Measurements from ENCODE around the gene SLIT1. TPM values are rescaled to one million over a fixed set of nuclear protein-coding genes. Genes with fewer than 3 reads are reported as not detected.

The SLIT1 gene
- total RNA-seq (2022) (0.41 and 0.42 TPM in 2 replicates), Bru-seq, nascent RNA (percentile 19 among the genes with signal in this experiment), BruChase-seq, experiment 1, labeled RNA remaining after a 2-hour chase (percentile 19 among the genes with signal in this experiment), BruChase-seq, experiment 2, labeled RNA remaining after a 6-hour chase (percentile 20 among the genes with signal in this experiment)
- long read RNA-seq, full-length matches to known transcripts: 1 of 3 reads
- long read RNA-seq, partial matches to known transcripts: 1 of 3 reads
- long read RNA-seq, other reads (novel, unspliced or antisense): 1 of 3 reads

GRCh38 chr10:97185326-97186058, at the start of gene SLIT1:
TSS of gene SLIT1 (minus strand) at chr10:97185959. CDS start at chr10:97185674, 285 bp downstream.
- DNase-seq: peak in 1 of 2 experiments; percentile 63
- peaks cover 7% of the 10 kb centered on the region for H3K4me1 Mint-ChIP-seq (ENCODE audit: low read depth, unreplicated experiment)
- POLR2A ChIA-PET: no interaction called here
- no TSS peak for BruUV-seq (replicated peaks)
- Histone ChIP-seq H3K9me3 (no peaks in the 10 kb centered on the region), H3K27me3 (replicated peaks; ENCODE audit: control insufficient read depth, insufficient read depth, low read length) (no peaks in the 10 kb centered on the region), H3K36me3 (ENCODE audit: control insufficient read depth, insufficient read depth, low read length) (no peaks in the 10 kb centered on the region), H3K4me1 (peaks cover 6% of the 10 kb centered on the region; the same call in 1 of the 2 replicates), H3K4me3 (ENCODE audit: low read depth, low read length) (peak within 1 kb of the TSS; percentile 44)
- H3K36me3 Mint-ChIP-seq (ENCODE audit: insufficient read depth, unreplicated experiment): no peaks in the 10 kb centered on the region
- no peaks in the 10 kb centered on the region for H3K9me3 Mint-ChIP-seq (ENCODE audit: unreplicated experiment)
- peaks cover 24% of the 10 kb centered on the region for H3K27me3 Mint-ChIP-seq (ENCODE audit: insufficient read depth, unreplicated experiment)
- no peak within 1 kb of the TSS for H3K27ac Mint-ChIP-seq (ENCODE audit: unreplicated experiment)
- CTCF ChIA-PET: interaction anchor here (2.0 kb wide), 1 partner anchor 23 kb away, joined by 4 read pairs; no protein-coding TSS in a partner anchor
- peak within 1 kb of the TSS; percentile 71 for H3K4me3 Mint-ChIP-seq (ENCODE audit: unreplicated experiment)
- intact Hi-C loops (cut with micrococcal nuclease; ENCODE audit: unreplicated experiment): no loop called here
- peak in 1 of 2 experiments; percentile 16 for TF ChIP-seq CTCF (IDR thresholded peaks at IDR 0.05; ENCODE audit: insufficient read depth in 1 of 2, low read depth in 1 of 2, low read length in 1 of 2, severe bottlenecking in 1 of 2, unreplicated experiment in 1 of 2)

- Mint-ChIP-seq H3K4me1 (ENCODE audit: low read depth, unreplicated experiment) (no peaks in the 10 kb centered on the region), H3K4me3 (ENCODE audit: unreplicated experiment) (no peak overlapping the region), H3K36me3 (ENCODE audit: insufficient read depth, unreplicated experiment) (peaks cover 6% of the 10 kb centered on the region), H3K27me3 (ENCODE audit: insufficient read depth, unreplicated experiment) (no peaks in the 10 kb centered on the region), H3K27ac (ENCODE audit: unreplicated experiment) (no peak overlapping the region), H3K9me3 (ENCODE audit: unreplicated experiment) (no peaks in the 10 kb centered on the region)
- Histone ChIP-seq H3K4me1 (no peaks in the 10 kb centered on the region), H3K27me3 (replicated peaks; ENCODE audit: control insufficient read depth, insufficient read depth, low read length) (no peaks in the 10 kb centered on the region), H3K9me3 (no peaks in the 10 kb centered on the region), H3K4me3 (ENCODE audit: low read depth, low read length) (no peak overlapping the region), H3K36me3 (ENCODE audit: control insufficient read depth, insufficient read depth, low read length) (no peaks in the 10 kb centered on the region)
- POLR2A ChIA-PET: no interaction called here
- intact Hi-C loops (cut with micrococcal nuclease; ENCODE audit: unreplicated experiment): no loop called here
- no peak for TF ChIP-seq CTCF (IDR thresholded peaks at IDR 0.05; ENCODE audit: insufficient read depth in 1 of 2, low read depth in 1 of 2, low read length in 1 of 2, severe bottlenecking in 1 of 2, unreplicated experiment in 1 of 2)
- no peak for DNase-seq
- CTCF ChIA-PET: interaction anchor here (1.0 to 2.5 kb wide), 2 partner anchors 162 to 198 kb away, joined by 3 to 13 read pairs; no protein-coding TSS in a partner anchor
- BruUV-seq (replicated peaks): no TSS peak
Measured at GRCh38 chr10:97235353-97235752, 49.6 kb upstream of the SLIT1 start.

- H3K4me3 ChIP-seq (ENCODE audit: low read depth, low read length): no peak overlapping the region
- H3K36me3 Mint-ChIP-seq (ENCODE audit: insufficient read depth, unreplicated experiment): peaks cover 6% of the 10 kb centered on the region
- no peak overlapping the region for H3K4me3 Mint-ChIP-seq (ENCODE audit: unreplicated experiment)
- intact Hi-C loops (cut with micrococcal nuclease; ENCODE audit: unreplicated experiment): loop anchor here (5.0 kb wide), 1 partner anchor 162 kb away; no protein-coding TSS in a partner anchor
- no peaks in the 10 kb centered on the region for H3K4me1 Mint-ChIP-seq (ENCODE audit: low read depth, unreplicated experiment)
- no peaks in the 10 kb centered on the region for H3K36me3 ChIP-seq (ENCODE audit: control insufficient read depth, insufficient read depth, low read length)
- no peaks in the 10 kb centered on the region for H3K9me3 Mint-ChIP-seq (ENCODE audit: unreplicated experiment)
- CTCF ChIA-PET: interaction anchor here (0.6 to 2.5 kb wide), 2 partner anchors 162 to 199 kb away, joined by 6 to 13 read pairs; no protein-coding TSS in a partner anchor
- no peaks in the 10 kb centered on the region for H3K9me3 ChIP-seq
- POLR2A ChIA-PET: no interaction called here
- peak; percentile 58 to 66 for TF ChIP-seq CTCF (IDR thresholded peaks at IDR 0.05; ENCODE audit: insufficient read depth in 1 of 2, low read depth in 1 of 2, low read length in 1 of 2, severe bottlenecking in 1 of 2, unreplicated experiment in 1 of 2)
- DNase-seq: peak in 1 of 2 experiments; percentile 42
- H3K27me3 ChIP-seq (replicated peaks; ENCODE audit: control insufficient read depth, insufficient read depth, low read length): no peaks in the 10 kb centered on the region
- no peaks in the 10 kb centered on the region for H3K4me1 ChIP-seq
- H3K27ac Mint-ChIP-seq (ENCODE audit: unreplicated experiment): no peak overlapping the region
- H3K27me3 Mint-ChIP-seq (ENCODE audit: insufficient read depth, unreplicated experiment): no peaks in the 10 kb centered on the region
- BruUV-seq (replicated peaks): no TSS peak
Measured at GRCh38 chr10:97234400-97234799, 48.6 kb upstream of the SLIT1 start.

Measured in Caco-2 (cell line).